GM20000 (cell line): ENCODE measurements around the gene ALDH4A1.
"Not testable (repeated sequence)": the region's sequence is repeated elsewhere in the genome, so short reads cannot be mapped to it uniquely, and the experiment has no call there.

ENCODE experiments used
- DNase-seq: peaks from one replicate; pipeline ENCODE4 v3.0.0; 2012; ENCODE audit warnings: low spot score
- TF ChIP-seq, protein P1 (sequence below): IDR thresholded peaks from 2 replicates; pipeline ENCODE4 v1.5.1; 2012; ENCODE audit warnings: mild to moderate bottlenecking, control low read depth; ENCODE audit errors: extremely low read depth, missing control alignments

ALDH4A1 gene

DNA sequence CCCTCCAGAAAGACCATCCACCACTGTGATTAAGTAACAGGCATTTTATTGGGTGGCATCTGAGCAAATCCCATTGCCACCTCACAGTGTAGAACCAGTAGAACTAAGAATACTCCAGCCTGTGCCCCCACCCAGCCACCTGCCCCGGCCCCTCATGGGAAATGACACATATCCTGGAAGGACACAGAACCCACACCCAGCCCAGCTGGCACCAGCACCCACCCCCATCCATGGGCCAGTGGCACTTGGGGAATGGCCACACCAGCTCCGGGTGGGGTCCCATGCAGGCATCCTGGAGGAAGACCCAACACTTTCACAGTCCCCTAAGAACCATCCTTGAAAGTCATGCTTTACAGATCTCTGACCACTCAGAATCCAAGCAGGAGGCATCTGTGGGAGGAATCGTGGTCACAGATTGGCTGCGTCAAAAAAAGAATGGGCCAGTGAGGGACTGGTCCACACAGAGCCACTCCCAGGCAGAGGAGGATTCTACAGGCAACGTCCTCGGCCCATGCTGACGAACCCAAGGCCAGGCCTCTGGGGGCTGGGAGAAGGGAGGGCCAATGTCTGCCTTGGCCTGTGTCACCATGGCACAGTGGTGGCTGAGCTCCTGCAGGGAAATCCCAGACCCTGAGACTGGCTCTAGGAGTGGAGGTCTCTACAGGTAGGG lies 30.8 kb downstream of the ALDH4A1 start:
- no peak for DNase-seq

DNA sequence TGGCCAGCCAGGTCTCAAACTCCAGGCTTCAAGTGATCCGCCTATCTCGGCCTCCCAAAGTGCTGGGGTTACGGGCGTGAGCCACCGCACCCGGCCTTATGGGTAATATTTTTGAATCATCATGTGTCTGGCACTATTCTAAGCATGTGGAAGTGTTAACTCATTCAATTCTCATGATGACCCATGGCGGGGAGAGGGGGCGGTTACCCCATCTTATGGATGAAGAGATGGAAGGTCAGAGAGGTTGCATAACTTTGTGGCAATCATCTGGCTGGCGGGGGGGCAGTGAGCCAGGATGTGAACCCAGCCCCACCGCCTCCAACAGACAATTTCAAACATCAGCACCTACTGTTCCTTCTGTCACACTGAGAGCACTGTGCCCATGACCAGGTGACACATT lies 31.4 kb downstream of the ALDH4A1 start:
- DNase-seq, result no peak
- TF ChIP-seq, protein P1, sequence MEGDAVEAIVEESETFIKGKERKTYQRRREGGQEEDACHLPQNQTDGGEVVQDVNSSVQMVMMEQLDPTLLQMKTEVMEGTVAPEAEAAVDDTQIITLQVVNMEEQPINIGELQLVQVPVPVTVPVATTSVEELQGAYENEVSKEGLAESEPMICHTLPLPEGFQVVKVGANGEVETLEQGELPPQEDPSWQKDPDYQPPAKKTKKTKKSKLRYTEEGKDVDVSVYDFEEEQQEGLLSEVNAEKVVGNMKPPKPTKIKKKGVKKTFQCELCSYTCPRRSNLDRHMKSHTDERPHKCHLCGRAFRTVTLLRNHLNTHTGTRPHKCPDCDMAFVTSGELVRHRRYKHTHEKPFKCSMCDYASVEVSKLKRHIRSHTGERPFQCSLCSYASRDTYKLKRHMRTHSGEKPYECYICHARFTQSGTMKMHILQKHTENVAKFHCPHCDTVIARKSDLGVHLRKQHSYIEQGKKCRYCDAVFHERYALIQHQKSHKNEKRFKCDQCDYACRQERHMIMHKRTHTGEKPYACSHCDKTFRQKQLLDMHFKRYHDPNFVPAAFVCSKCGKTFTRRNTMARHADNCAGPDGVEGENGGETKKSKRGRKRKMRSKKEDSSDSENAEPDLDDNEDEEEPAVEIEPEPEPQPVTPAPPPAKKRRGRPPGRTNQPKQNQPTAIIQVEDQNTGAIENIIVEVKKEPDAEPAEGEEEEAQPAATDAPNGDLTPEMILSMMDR, result no peak

More for the DNA sequence above, 30.8 kb downstream of the ALDH4A1 start:
- TF ChIP-seq, protein P1, result no peak

DNA sequence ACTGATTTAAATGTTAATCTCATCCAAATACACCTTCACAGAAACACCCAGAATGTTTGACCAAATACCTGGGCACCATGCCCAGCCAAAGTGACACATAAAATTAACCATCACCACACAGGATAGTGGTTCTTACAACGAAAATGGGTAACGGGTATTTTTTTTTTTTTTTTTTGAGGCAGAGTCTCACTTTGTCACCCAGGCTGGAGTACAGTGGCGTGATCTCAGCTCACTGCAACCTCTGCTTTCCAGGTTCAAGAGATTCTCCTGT lies 31.8 kb downstream of the ALDH4A1 start:
- not testable (repeated sequence) for DNase-seq

DNA sequence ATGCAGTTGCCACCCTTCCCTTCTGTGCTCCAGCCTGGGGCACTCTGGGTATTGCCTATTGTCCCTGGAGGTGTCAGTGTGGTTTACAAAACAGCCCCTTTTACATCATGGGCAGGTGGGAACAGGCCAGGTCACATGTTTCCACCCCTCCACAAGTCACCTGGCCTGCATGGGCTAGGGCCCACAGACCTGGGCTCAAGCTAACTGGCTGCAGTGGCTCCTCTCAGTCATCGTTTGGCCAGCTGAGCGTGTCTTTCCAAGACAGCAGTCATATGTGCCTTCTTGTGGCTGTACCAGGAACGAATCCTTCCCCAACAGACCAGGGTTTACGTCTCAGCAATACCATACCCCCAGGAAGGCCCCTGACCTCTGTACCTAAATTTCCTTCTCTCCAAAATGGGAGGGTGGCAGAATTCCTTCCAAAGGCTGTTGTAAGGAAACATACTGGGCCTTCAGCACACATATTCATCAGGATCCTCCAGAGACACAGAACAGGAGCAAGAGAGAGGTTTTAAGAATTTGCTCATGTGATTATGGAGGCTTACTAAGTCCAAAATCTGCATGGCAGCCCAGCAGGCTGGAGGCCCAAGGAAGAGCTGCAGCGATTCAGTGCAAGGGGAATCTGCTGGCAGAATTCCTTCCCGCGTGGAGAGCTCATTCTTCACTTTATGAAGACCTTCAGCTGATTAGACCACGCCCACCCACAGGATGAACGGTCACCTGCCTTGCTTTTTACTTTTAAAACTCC lies 32.3 kb downstream of the ALDH4A1 start:
- TF ChIP-seq, protein P1, result no peak
- DNase-seq, result no peak

DNA sequence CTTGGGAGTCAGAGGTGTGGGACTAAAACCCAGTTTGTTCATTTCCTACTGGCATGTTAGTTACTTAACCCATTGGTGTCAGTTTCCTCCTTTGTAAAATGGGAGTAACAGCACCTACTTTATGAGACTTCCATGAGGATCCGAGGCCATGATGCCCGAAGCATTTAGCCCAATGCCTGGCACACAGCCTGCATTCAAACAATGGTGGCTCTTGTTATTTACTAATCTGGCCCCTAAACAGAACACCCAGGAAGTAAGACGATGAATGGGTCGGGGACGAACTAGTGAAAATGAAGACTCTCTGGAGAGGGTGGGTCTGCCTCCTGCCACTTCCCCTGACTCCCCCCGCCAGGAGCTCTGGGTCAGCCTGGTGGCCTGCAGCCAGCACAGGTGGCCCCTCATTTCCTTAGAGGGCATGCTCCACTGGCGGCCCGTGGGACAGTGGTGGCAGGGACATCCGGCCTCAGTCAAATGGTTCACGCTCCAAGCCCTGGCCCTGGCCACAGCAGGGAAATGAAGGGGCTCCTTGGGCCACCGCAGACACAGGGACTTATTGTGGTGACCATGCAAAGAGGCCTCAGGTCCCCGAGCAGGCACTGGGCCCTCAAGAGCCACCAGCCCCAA lies 33.4 kb downstream of the ALDH4A1 start:
- DNase-seq, result no peak
- TF ChIP-seq, protein P1, result no peak

DNA sequence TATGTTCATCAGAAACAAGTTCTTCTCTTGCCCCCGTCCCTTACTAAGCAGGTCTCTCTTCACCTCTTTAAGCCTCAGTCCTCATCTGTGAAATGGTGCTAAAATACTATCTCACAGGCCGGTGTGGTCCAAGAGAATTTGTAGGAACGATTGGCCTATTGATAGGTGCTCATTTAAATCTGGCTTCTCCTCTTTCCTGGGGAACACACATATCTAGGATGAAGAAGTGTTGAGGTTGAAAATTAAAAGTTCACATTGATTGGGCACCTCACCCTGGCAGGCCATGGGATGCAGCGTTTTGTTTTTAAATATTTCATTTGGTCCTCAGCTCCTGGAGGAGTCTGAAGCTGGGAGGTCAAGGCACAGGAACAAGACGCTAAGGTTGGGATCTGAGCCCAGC lies 34.0 kb downstream of the ALDH4A1 start:
- TF ChIP-seq, protein P1, result no peak
- no peak for DNase-seq

DNA sequence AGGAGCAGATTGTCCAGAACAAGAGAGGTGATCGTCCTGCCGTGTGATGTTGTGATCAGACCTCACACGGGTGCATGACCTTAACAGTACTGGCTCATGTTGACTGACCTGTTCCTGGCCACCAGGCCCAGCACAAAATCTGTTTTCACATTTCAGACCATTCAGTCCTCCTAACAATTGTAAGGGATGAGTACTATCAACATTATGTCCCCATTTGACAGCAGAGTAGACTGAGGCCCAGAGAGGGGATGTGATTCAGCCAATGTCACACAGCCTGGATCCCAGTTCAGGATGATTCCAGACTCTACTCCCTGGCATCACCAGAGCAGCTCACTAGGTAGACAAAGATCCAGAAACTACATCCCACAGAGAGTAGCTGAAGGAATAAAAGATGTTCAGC lies 35.5 kb downstream of the ALDH4A1 start:
- TF ChIP-seq, protein P1, result no peak
- DNase-seq, result no peak
